Measurements from ENCODE around the gene GALNT17.
"Not testable (repeated sequence)": the region's sequence is repeated elsewhere in the genome, so short reads cannot be mapped to it uniquely, and the experiment has no call there.

Gene GALNT17

DNA sequence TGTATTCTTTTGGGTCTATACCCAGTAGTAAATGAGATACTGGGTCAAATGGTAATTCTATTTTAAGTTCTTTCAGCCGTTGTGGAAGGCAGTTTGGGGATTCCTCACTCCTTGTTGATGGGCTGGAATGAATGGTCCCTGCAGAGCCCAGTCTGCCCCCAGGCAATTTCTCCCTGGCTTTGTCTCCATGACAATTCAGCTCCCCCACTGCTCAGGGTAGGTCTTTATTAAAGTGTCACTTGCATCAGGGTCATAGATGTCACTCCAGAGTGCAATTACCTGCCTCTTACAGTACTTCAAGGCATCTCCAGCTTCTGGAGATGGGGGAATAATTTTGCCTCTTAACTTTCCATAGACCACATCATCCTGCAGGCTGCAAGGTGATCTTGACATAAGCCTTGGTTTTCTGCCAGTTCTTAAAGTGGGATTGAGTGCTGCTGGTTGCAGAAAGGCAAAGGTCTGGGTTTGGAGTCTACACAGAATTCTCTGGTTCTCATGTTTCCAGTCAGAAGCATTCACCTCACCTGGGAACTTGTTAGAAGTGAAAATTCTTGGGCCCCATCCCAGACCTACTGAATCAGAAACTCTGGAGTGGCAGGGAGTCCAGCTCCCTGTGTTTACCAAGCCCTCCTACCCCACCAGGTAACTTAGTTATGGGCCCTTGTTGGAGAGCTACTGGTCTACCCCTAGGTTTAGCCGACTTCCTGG is 442.4 kb downstream of the GALNT17 start:
- Histone ChIP-seq H3K4me3 (no peak overlapping the region), H3K27ac (no peak overlapping the region)

DNA sequence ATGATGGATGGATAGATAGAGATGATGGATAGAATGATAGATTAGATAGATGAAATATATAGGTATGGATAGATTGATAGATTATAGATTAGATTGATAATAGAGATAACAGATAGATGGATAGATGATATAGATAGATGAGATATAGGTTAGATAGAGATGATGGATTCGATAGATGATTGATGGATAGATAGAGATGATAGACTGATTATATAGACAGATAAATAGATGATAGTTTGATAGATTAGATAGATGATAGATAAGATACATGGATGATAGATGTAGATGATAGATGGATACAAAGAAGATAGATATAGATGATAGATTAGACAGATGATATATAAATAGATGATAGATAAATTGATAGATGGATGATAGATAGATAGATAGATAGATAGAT is 448.1 kb downstream of the GALNT17 start:
- no peak overlapping the region for H3K27ac ChIP-seq
- no peak overlapping the region for H3K4me3 ChIP-seq

- Histone ChIP-seq H3K27ac (no peak overlapping the region), H3K4me3 (no peak overlapping the region)
These were observed 452.3 kb downstream of the GALNT17 start for GRCh38 chr7:71584256-71584655.

DNA sequence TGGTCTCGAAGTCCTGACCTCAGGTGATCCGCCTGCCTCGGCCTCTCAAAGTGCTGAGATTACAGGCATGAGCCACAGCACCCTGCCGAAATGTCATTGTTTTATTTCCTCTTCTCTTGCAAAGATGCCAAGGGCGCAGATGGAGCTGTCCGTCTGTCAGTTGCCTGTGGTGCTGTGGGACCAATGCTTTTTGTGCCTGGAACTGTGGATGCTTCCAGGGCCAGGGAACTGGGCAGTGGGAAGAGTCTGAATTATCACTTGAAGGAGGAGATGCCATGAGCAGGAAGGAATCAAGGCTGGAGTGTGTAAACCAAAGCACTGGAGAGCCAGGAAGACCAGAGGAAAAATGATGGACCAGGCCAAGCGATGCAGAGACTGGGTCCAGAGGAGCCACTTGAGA is 459.9 kb downstream of the GALNT17 start:
- H3K4me3 ChIP-seq: no peak overlapping the region

DNA sequence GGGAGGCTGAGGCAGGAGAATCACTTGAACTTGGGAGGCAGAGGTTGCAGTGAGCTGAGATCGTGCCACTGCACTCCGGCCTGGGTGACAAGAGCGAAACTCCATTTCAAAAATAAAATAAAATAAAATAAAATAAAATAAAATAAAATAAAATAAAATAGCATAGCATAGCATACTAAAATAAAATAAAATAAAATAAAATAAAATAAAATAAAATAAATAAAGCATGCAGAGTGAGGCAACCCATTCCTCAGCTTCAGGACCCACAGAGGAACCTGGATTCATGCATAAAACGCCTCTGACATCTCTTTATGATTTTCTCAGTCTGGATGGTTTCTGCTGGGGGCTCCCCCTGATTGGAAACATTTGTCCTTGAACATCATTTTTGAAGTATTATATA is 460.4 kb downstream of the GALNT17 start:
- H3K4me3 ChIP-seq, H3K27ac ChIP-seq: not testable (repeated sequence)

More for the DNA sequence above, 459.9 kb downstream of the GALNT17 start:
- H3K27ac ChIP-seq: no peak overlapping the region

DNA sequence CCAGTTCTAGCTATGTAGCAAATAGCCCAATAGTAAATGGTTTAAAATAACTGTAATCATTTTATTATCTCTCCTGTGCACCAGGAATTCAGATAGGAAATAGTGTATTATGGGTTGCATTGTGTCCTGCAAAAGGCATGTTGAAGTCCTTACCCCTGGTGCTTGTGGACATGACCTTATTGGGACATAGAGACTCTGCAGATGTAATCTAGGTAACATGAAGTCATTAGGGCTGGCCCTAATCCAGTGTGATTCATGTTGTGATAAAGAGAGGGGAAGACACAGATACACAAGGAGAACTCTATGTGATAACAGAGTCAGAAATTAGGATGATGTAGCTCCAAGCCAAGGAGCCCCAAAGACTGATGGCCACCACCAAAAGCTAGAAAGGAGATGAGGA is 462.8 kb downstream of the GALNT17 start:
- no peak overlapping the region for H3K27ac ChIP-seq
- H3K4me3 ChIP-seq: no peak overlapping the region

GRCh38 chr7:71595176-71595575 is 463.2 kb downstream of the GALNT17 start:
- no peak overlapping the region for H3K4me3 ChIP-seq
- no peak overlapping the region for H3K27ac ChIP-seq

GRCh38 chr7:71598553-71598952 is 466.6 kb downstream of the GALNT17 start:
- Histone ChIP-seq H3K4me3 (no peak overlapping the region), H3K27ac (no peak overlapping the region)

- Histone ChIP-seq H3K4me3 (no peak overlapping the region), H3K27ac (no peak overlapping the region)
These were observed 469.9 kb downstream of the GALNT17 start for GRCh38 chr7:71601851-71602250.

GRCh38 chr7:71604818-71605414 is 473.0 kb downstream of the GALNT17 start:
- H3K27ac ChIP-seq: no peak overlapping the region
- H3K4me3 ChIP-seq: no peak overlapping the region

- H3K4me3 ChIP-seq: no peak overlapping the region
- H3K27ac ChIP-seq: no peak overlapping the region
These were observed 480.0 kb downstream of the GALNT17 start for GRCh38 chr7:71611986-71612385.

DNA sequence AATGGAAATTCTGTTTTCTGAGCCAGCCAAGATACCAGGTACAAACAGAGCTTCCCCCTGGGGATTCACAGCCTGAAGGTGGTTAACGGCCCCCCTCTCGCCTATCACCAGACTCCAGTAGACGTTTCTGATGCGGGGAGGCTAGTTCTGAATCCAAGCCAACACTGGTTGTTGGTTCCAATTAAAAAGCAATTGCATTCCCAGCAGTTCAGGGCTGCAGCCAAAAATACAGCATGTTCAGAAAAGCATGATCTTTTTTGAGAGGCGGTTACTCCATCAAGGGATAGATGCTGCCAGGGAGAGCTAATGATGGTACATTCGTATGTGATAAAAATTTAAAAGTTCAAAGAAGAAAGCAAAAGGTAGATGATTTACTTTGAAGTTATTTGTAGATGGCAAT is 481.0 kb downstream of the GALNT17 start:
- H3K27ac ChIP-seq: peak overlapping the region in 2 of 21 experiments; percentile 16 to 37

GRCh38 chr7:71613313-71613712 is 481.4 kb downstream of the GALNT17 start:
- Histone ChIP-seq H3K27ac (peak overlapping the region in 2 of 21 experiments; percentile 16 to 37), H3K4me3 (no peak overlapping the region)

More for the DNA sequence above, 481.0 kb downstream of the GALNT17 start:
- H3K4me3 ChIP-seq: no peak overlapping the region

DNA sequence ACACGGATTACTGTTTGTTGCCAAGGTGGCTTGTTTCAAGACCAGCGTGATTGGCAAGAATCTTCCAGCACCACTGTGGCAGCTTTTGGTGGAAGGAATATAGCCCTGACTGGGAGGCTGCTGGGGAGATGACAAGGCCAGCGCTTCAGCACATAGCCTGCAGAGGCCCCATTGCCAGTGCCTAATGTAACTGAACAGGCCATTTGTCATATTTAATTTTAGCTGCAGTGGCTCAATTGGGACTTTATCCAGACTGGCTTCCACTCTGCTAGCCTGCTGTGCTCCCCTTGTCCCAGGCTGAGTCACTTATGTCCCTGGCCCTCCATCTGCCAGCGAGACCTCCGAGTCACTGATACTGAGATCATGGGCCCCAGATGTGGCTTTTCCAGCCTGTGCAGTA is 483.1 kb downstream of the GALNT17 start:
- peak overlapping the region in 2 of 21 experiments; percentile 5 to 14 for H3K27ac ChIP-seq
- H3K4me3 ChIP-seq: no peak overlapping the region

DNA sequence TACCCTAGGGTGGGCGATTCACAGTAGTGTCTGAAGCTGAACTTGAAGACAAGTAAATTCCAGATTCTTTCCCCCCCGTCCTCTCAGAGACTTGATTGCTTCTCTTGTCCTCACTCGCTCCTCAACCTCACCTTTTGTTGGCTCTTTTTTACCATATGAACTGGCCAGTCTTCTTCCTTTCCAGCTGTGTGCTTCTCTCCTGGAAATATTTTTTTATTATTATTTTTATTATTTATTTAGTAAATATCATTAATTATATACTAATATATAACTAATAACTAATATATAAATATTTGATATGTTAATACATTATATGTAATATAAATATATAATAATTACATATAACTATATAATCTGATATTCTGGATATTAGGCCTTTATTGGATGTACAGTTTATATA is 484.3 kb downstream of the GALNT17 start:
- Histone ChIP-seq H3K27ac (no peak overlapping the region), H3K4me3 (no peak overlapping the region)

- peak overlapping the region in 1 of 21 experiments; percentile 55 for H3K27ac ChIP-seq
- no peak overlapping the region for H3K4me3 ChIP-seq
These were observed 486.3 kb downstream of the GALNT17 start for GRCh38 chr7:71618278-71618677.

GRCh38 chr7:71625545-71625944 is 493.6 kb downstream of the GALNT17 start:
- Histone ChIP-seq H3K27ac (no peak overlapping the region), H3K4me3 (no peak overlapping the region)

DNA sequence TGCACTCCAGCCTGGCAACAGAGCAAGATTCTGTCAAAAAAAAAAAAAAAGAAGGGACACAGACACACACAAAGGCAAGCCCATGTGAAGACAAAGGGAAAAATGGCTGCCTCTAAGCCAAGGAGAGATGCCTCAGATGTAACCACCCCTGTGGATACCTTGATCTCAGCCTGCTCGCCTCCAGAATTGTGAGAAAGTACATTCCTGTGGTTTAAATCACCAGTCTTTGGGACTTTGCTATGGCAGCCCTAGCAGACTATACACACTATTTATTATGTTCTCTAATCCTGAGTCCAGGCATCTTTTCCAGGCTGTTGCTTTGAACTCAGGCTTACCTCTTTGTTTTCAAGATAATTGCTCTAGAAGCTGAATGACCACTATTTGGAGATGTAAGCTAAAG is 494.3 kb downstream of the GALNT17 start:
- Histone ChIP-seq H3K27ac (no peak overlapping the region), H3K4me3 (no peak overlapping the region)

DNA sequence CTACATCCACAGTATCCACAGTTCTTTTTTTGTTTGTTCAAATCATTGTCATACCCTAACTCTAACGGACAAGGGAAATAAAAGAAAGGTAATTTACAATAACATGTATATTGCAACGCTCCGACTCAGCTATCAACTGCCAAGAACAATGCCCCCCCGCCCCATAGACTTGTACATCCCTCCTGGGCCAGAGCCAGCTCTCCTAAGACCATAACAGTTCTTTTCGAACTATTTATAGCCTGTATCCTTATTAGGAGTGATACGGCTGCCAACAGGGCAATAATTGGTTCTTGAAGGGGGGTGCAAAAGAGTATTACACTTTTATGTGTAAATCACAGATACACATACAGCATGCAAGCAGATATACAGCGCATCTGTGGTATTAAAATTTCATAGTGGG is 495.7 kb downstream of the GALNT17 start:
- no peak overlapping the region for H3K27ac ChIP-seq
- no peak overlapping the region for H3K4me3 ChIP-seq

GRCh38 chr7:71630516-71630915 is 498.6 kb downstream of the GALNT17 start:
- no peak overlapping the region for H3K27ac ChIP-seq
- H3K4me3 ChIP-seq: no peak overlapping the region

- Histone ChIP-seq H3K27ac (peak overlapping the region in 9 of 21 experiments; percentile 24 to 75 (median 51)), H3K4me3 (no peak overlapping the region)
These were observed 501.6 kb downstream of the GALNT17 start for GRCh38 chr7:71633551-71634008.

All from skin epidermis (tissue), 12 donors.